HepG2 (cell line): ENCODE data around the gene NLRC3. TPM values are rescaled to one million over a fixed set of nuclear protein-coding genes. Genes with fewer than 3 reads are reported as not detected.

Source experiments
- ATAC-seq: fragments of 200-7000 bp; cut with Tn5 transposase; 3 replicates; pipeline ENCODE4 v1.9.1; 2020; ENCODE audit warnings: mild to moderate bottlenecking, moderate library complexity
- BruUV-seq: library from RNA; stranded (reverse); fragments of 400-500 nt; replicated peaks from 2 replicates; lab custom pipeline; 2021; lab: Mats Ljungman, UMichigan
- CTCF ChIA-PET: fragments of 300-600 bp; formaldehyde crosslinking; extraction: SDS; loops from one replicate; lab custom pipeline; 2021; ENCODE audit warnings: low total read pairs, inconsistent platforms, low intra/inter-chr PET ratio; lab: Yijun Ruan, JAX
- POLR2A ChIA-PET: fragments of 350-600 bp; sonication (Branson Sonifier 250); formaldehyde crosslinking; loops from one replicate; lab custom pipeline; 2020; ENCODE audit warnings: antibody characterized with exemption, inconsistent platforms; lab: Yijun Ruan, JAX
- DNase-seq: peaks from one replicate; pipeline ENCODE4 v3.0.0-alpha.2; 2015; ENCODE audit warnings: low spot score
- FAIRE-seq: peaks from 3 replicates; lab custom pipeline; 2011; peaks lifted over from hg19 to GRCh38; lab: Jason Lieb, UNC
- H2AFZ ChIP-seq: one replicate; pipeline ENCODE4 v1.6.1; 2011; ENCODE audit warnings: low read length, inconsistent platforms
- H3K27ac ChIP-seq: fragments of 300-600 bp; 3 replicates; pipeline ENCODE4 v1.8.0; 2011; ENCODE audit warnings: mixed run types, mild to moderate bottlenecking, mixed read lengths, low read length, inconsistent platforms; ENCODE audit not compliant: insufficient read depth; ENCODE audit errors: extremely low read length
- H3K27me3 ChIP-seq, 2 experiments: fragments of 200-600 bp in 1 of 2; 2 replicates in 1 of 2; 3 replicates in 1 of 2; pipeline versions ENCODE4 v1.6.0 to v1.8.0; 2011; ENCODE audit warnings: low read length in 2 of 2, mild to moderate bottlenecking in 2 of 2, moderate library complexity in 2 of 2, inconsistent platforms in 1 of 2; ENCODE audit not compliant: insufficient read depth in 2 of 2, control insufficient read depth in 1 of 2
- H3K36me3 ChIP-seq, 2 experiments: fragments of 200-600 bp in 1 of 2; replicated peaks in 1 of 2; 2 replicates in 1 of 2; 3 replicates in 1 of 2; pipeline versions ENCODE4 v1.5.1 to v1.8.0; 2011; ENCODE audit warnings: low read length in 2 of 2, inconsistent platforms in 1 of 2; ENCODE audit not compliant: insufficient read depth in 2 of 2, control insufficient read depth in 1 of 2
- H3K4me1 ChIP-seq: 2 replicates; pipeline ENCODE4 v1.5.1; 2012; ENCODE audit warnings: low read length, inconsistent platforms; ENCODE audit not compliant: insufficient read depth
- H3K4me2 ChIP-seq: 2 replicates; pipeline ENCODE4 v1.6.0; 2011; ENCODE audit warnings: low read depth, low read length, inconsistent platforms
- H3K4me3 ChIP-seq, 3 experiments: fragments of 200-600 bp in 1 of 3; sonication (generic), shearing (Covaris generic) in 1 of 3; replicated peaks in 1 of 3; 2 replicates each; pipeline ENCODE4 v1.5.1; 2011 to 2016; ENCODE audit warnings: low read length in 3 of 3, inconsistent platforms in 2 of 3, low read depth in 2 of 3, mild to moderate bottlenecking in 2 of 3, control low read depth in 1 of 3, mixed read lengths in 1 of 3; ENCODE audit not compliant: insufficient read depth in 1 of 3
- H3K79me2 ChIP-seq: one replicate; pipeline ENCODE4 v1.6.1; 2011; ENCODE audit warnings: low read length, inconsistent platforms; ENCODE audit not compliant: insufficient read depth
- H3K9ac ChIP-seq: 2 replicates; pipeline ENCODE4 v1.6.0; 2011; ENCODE audit warnings: mild to moderate bottlenecking, low read depth, low read length, inconsistent platforms; ENCODE audit not compliant: insufficient read depth
- H3K9me3 ChIP-seq: 2 replicates; pipeline ENCODE4 v1.5.1; 2012; ENCODE audit warnings: mild to moderate bottlenecking, low read length
- H4K20me1 ChIP-seq: 2 replicates; pipeline ENCODE4 v1.6.0; 2011; ENCODE audit warnings: inconsistent platforms, mild to moderate bottlenecking, low read length, moderate library complexity; ENCODE audit not compliant: insufficient read depth
- DRAP1 ChIP-seq: IDR thresholded peaks from 2 replicates; pipeline ENCODE4 v1.6.1; 2016; ENCODE audit warnings: missing genetic modification reagents, missing compliant biosample characterization
- ETS1 ChIP-seq: sonication (generic); formaldehyde crosslinking; IDR thresholded peaks from 2 replicates; pipeline ENCODE4 v1.4.0; 2020; ENCODE audit warnings: missing genetic modification reagents
- HHEX ChIP-seq: IDR thresholded peaks from 2 replicates; pipeline ENCODE4 v1.6.1; 2016; ENCODE audit warnings: control low read depth
- JUND ChIP-seq: sonication (generic); formaldehyde crosslinking; IDR thresholded peaks from 2 replicates; pipeline ENCODE4 v1.8.0; 2022; ENCODE audit warnings: mild to moderate bottlenecking, missing genetic modification reagents
- SMAD3 ChIP-seq: sonication (generic); formaldehyde crosslinking; IDR thresholded peaks from 2 replicates; pipeline ENCODE4 v1.4.0; 2020; ENCODE audit warnings: missing genetic modification reagents
- SNRNP70 ChIP-seq: fragments of 200-400 bp; formaldehyde crosslinking; IDR thresholded peaks from 2 replicates; pipeline ENCODE4 v1.6.1; 2017; ENCODE audit warnings: mild to moderate bottlenecking, low read depth, low read length, moderate library complexity
- ZHX2 ChIP-seq, 2 experiments: sonication (generic) in 1 of 2; formaldehyde crosslinking in 1 of 2; IDR thresholded peaks; 2 replicates each; pipeline versions ENCODE4 v1.6.1 to v1.9.0; 2014 to 2022; ENCODE audit warnings: antibody characterized with exemption in 1 of 2, borderline replicate concordance in 1 of 2, inconsistent platforms in 1 of 2, low read depth in 1 of 2, missing genetic modification reagents in 1 of 2
- ZNF224 ChIP-seq: sonication (generic); formaldehyde crosslinking; IDR thresholded peaks from 2 replicates; pipeline ENCODE4 v1.5.0; 2020; ENCODE audit warnings: mild to moderate bottlenecking, missing genetic modification reagents
- ZNF24 ChIP-seq: fragments of 450-650 bp; IDR thresholded peaks from 2 replicates; pipeline ENCODE4 v1.6.1; 2017; ENCODE audit warnings: antibody characterized with exemption, mild to moderate bottlenecking
- ZNF709 ChIP-seq: sonication (generic); formaldehyde crosslinking; IDR thresholded peaks from 2 replicates; pipeline ENCODE4 v1.5.0; 2020; ENCODE audit warnings: mild to moderate bottlenecking, missing genetic modification reagents
- ZNF788 ChIP-seq: sonication (generic); formaldehyde crosslinking; IDR thresholded peaks from 2 replicates; pipeline ENCODE4 v1.5.0; 2020; ENCODE audit warnings: mild to moderate bottlenecking, missing genetic modification reagents, borderline replicate concordance
- ZNF816 ChIP-seq: sonication (generic); formaldehyde crosslinking; IDR thresholded peaks from 2 replicates; pipeline ENCODE4 v1.8.0; 2022; ENCODE audit warnings: missing genetic modification reagents, mild to moderate bottlenecking, borderline replicate concordance
- WGBS: methylation state at CpG from one replicate; pipeline ENCODE4 v1.1.6; 2017; ENCODE audit warnings: low lambda C conversion rate; 5-methylcytosine and 5-hydroxymethylcytosine counted together
- in situ Hi-C: cut with HindIII; loops from 2 replicates; pipeline ENCODE4 v1.10.0; 2017; ENCODE audit warnings: low pct_unique_long_range_greater_than_20kb; ENCODE audit not compliant: extremely low pct_ligation_motif_present
- intact Hi-C: fragments of 100-400 bp; cut with micrococcal nuclease; formaldehyde crosslinking; loops from one replicate; pipeline ENCODE4 v1.10.0; 2022; ENCODE audit not compliant: unreplicated experiment
- polyA plus RNA-seq, 8 experiments: library from polyadenylated mRNA; depleted of rRNA in 3 of 8; stranded (reverse) in 7 of 8; unstranded in 1 of 8; fragments of >200 nt; fragmentation: Illumina TruSeq in 4 of 8; extraction: Trizol in 4 of 8; gene quantifications; 2 replicates each; pipeline versions ENCODE4 v1.2.1 to v1.2.3, GENCODE V29; 2011 to 2016; ENCODE audit warnings: low read depth in 4 of 8, missing spikeins in 1 of 8, mixed read lengths in 1 of 8; ENCODE audit not compliant: insufficient read depth in 1 of 8
- total RNA-seq, 5 experiments: library from RNA; depleted of rRNA; stranded (reverse); fragments of >200 nt; fragmentation: Illumina TruSeq; extraction: Trizol; gene quantifications; 2 replicates each; pipeline ENCODE4 v1.2.3, GENCODE V29; 2016; ENCODE audit warnings: low read depth in 1 of 5

Gene NLRC3
- total and polyA plus RNA-seq, 2 of the 13 experiments (the other 11 are each of a cell fraction or from before 2014, with no cell fraction given), result not detected

DNA sequence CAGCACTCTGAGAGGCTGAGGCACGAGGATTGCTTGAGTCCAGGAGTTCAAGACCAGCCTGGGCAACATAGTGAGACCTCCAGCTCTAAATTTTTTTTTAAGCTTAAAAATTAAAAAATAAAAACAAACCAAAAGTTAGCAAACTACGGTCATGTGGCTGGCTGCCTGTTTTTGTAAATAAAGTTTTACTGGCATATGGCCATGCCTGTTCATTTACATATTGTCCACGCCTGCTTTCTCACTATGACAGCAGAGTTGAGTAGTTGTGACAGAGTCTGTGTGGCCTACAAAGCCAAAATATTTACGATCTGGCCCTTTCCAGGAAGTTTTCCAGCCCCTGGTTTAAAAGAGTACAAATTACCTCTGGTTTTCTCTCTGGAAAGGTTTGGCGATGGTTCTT lies 30.9 kb upstream of the NLRC3 start:
- no peak overlapping the region for H3K4me2 ChIP-seq
- H3K36me3 ChIP-seq, result peaks cover 1 to 5% of the 10 kb centered on the region in 2 experiments; a peak in 1 of 5 replicates
- no TSS peak for BruUV-seq
- no peak for DNase-seq
- no peaks in the 10 kb centered on the region; a peak in 1 of 5 replicates for H3K27me3 ChIP-seq
- no peak for TF ChIP-seq ETS1 (CRISPR knock-in tag)
- TF ChIP-seq ZNF24, result no peak
- no peak for TF ChIP-seq ZNF709
- TF ChIP-seq, all 625 proteins: peak for 0
- Histone ChIP-seq H3K4me3 (no peak overlapping the region), H3K27ac (no peak overlapping the region), H2AFZ (no peak overlapping the region), H4K20me1 (no peaks in the 10 kb centered on the region), H3K9ac (no peak overlapping the region), H3K79me2 (peaks cover 16% of the 10 kb centered on the region), H3K9me3 (no peaks in the 10 kb centered on the region), H3K4me1 (peaks cover 42% of the 10 kb centered on the region)
- ATAC-seq (no peak), FAIRE-seq (no peak)
- in situ Hi-C loops, result no loop called here
- ChIA-PET POLR2A (no interaction called here), CTCF (no interaction called here)
- intact Hi-C loops, result no loop called here
- 96% methylated on average over 5 of the region's 5 CpGs for WGBS

DNA sequence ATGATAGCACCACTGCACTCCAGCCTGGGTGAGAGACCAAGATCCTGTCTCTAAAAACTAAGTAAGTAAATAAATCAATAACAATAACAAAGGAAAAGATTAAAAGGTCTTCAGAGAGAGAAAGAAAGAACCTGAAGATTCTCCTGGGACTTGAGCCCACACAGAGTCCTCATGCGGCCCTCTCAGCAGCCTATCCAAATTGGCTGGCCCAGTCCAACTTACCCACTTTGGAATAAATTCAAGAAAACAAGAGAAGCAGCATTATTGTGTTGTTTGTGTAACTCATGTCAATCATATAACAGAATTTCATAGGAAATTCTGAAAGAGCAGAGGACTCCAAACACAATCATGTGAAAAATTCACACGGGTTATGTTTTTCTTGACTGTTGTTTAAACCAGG lies 30.4 kb upstream of the NLRC3 start:
- Histone ChIP-seq H3K4me1 (peaks cover 38% of the 10 kb centered on the region), H4K20me1 (no peaks in the 10 kb centered on the region), H2AFZ (no peak overlapping the region), H3K9ac (no peak overlapping the region), H3K79me2 (peaks cover 12% of the 10 kb centered on the region), H3K27ac (no peak overlapping the region), H3K27me3 (no peaks in the 10 kb centered on the region; a peak in 1 of 5 replicates), H3K4me2 (no peak overlapping the region), H3K9me3 (no peaks in the 10 kb centered on the region), H3K4me3 (no peak overlapping the region), H3K36me3 (peaks cover 1 to 5% of the 10 kb centered on the region in 2 experiments; a peak in 1 of 5 replicates)
- in situ Hi-C loops (no loop called here), intact Hi-C loops (no loop called here)
- FAIRE-seq, result no peak
- no peak for ATAC-seq
- 95% methylated on average over 2 of the region's 2 CpGs for WGBS
- ChIA-PET CTCF (no interaction called here), POLR2A (no interaction called here)
- DNase-seq, result no peak
- no TSS peak for BruUV-seq
- TF ChIP-seq HHEX (CRISPR knock-in tag), result no peak
- no peak for TF ChIP-seq JUND (CRISPR knock-in tag)
- no peak for TF ChIP-seq ZNF816 (CRISPR knock-in tag)
- no peak for TF ChIP-seq ZNF788 (CRISPR knock-in tag)
- no peak for TF ChIP-seq ZNF224 (CRISPR knock-in tag)
- TF ChIP-seq DRAP1 (CRISPR knock-in tag), result no peak
- no peak for TF ChIP-seq SMAD3 (CRISPR knock-in tag)
- TF ChIP-seq SNRNP70, result no peak
- no peak for TF ChIP-seq ZHX2 (IDR thresholded peaks at IDR 0.05; ENCODE audit: low read depth)
- no peak for TF ChIP-seq ZHX2 (CRISPR knock-in tag; IDR thresholded peaks at IDR 0.05; ENCODE audit: borderline replicate concordance)
